ENCODE measurements around the gene CYP11A1.

Gene CYP11A1

GRCh38 chr15:74367296-74367854, at the start of gene CYP11A1:
TSS of gene CYP11A1 (minus strand) at chr15:74367646. CDS start at chr15:74367585, 61 bp downstream.
- no peak for DNase-seq

DNA sequence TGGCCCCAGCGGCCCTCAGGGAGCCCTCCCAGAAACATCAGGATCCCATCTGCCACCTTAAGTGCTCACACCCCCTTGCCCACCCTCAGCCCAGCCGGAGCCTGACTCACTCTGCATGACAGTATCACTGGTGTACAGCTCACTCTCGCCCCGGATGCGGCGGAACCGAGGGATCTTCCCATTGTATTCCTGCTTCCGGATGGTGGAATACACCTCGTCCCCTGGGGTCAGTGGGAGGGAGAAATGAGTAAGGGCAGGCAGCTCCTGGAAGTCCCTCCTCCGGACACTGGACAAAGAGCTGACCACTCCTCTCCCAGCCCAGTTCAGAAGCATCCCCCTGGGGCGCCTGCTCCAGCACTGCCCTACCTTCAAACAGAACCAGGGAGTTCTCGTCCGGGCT, 49.8 kb upstream of the CYP11A1 start:
- DNase-seq, result no peak

DNA sequence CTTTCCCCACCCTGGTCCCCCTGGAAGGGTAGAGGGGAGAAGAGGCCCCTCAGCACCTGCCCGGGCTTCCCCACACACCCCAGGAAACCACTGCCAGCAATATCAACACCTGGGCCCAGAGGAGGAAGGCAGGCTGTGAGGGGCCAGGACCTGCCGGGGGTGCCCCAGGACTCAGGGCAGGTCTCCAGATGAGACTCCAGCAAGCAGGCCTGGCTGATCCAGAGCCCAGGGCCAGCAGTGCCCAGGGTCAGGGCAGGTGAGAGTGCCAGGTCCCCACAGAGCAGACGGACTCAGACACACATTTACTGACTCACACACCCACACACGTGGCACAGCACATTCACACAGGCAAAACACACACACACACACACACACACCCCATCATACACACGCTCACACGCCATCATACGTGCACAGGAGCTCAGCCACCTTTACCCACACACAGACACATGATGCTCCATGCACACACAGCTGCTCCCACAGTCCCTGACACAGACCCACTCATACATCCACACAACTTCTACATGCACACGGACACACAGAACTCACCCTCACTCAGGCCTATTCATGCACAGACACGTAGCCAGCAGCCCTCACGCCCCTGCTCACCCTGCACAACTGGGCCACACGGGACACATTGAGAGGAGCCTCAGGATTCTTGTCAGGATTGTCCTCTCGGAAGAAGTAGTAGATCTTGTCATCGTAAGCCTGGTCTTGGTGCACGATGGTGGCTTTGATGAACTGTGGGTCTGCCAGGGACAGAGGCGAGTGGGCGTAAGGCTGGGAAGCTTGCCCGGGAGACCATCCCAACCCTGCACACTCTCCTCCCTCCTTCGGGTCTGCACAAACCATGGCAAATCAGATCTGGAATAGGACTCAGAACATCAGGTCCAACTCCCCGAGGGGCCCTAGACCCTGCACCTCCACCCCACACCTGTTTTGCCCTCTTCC, 48.8 kb upstream of the CYP11A1 start:
- DNase-seq, result no peak

GRCh38 chr15:74414603-74415338, 47.3 kb upstream of the CYP11A1 start:
- DNase-seq, result no peak

GRCh38 chr15:74414081-74414580, 46.7 kb upstream of the CYP11A1 start:
- DNase-seq, result no peak

- no peak for DNase-seq
Measured at GRCh38 chr15:74413350-74414080, 46.1 kb upstream of the CYP11A1 start.

- DNase-seq, result no peak
Measured at GRCh38 chr15:74412159-74412558, 44.7 kb upstream of the CYP11A1 start.

DNA sequence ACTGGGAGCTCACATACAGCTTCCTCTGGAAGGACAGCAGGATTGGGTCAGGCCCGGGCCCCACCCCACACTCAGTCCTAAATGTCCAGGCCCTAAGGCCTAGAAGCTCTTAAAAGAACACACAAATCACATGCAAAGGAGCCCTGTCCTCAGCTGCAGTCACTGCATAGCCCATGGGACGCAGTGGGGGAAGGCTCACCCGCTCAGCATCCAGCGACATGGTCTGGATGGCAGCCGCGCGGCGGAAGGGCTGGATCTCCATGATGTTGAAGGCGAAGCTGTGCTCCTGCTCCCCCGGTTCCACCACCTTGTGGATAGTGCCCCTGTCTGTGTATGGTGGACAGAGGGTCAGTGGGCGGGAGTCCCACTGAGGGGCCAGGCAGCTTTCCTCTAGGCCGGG, 44.2 kb upstream of the CYP11A1 start:
- no peak for DNase-seq

GRCh38 chr15:74410502-74410901, 43.1 kb upstream of the CYP11A1 start:
- no peak for DNase-seq

GRCh38 chr15:74409225-74409624, 41.8 kb upstream of the CYP11A1 start:
- DNase-seq, result no peak

GRCh38 chr15:74408815-74409214, 41.4 kb upstream of the CYP11A1 start:
- no peak for DNase-seq

- DNase-seq, result no peak
Measured at GRCh38 chr15:74408385-74408784, 40.9 kb upstream of the CYP11A1 start.

GRCh38 chr15:74406992-74407705, 39.7 kb upstream of the CYP11A1 start:
- DNase-seq, result no peak

DNA sequence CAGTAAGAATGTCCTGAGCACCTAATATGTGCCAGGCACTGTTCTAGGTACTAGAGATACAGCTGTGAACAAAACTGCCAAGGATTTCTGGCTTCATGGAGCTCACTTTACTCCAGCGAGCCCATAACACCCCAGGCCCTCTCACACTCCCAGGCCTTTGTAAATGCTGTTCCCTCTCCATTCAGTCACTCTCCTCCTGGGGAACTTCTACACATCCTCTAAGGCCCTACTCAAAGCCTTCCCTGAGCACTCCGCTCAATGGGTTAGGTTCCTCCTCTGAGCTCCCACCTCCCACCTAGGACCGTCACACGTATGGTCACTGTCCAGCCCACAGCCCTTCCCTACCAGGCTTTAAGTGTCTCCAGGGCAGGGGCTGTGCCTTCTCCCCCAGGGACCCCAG, 39.1 kb upstream of the CYP11A1 start:
- DNase-seq, result no peak

GRCh38 chr15:74405823-74406222, 38.4 kb upstream of the CYP11A1 start:
- DNase-seq, result no peak

DNA sequence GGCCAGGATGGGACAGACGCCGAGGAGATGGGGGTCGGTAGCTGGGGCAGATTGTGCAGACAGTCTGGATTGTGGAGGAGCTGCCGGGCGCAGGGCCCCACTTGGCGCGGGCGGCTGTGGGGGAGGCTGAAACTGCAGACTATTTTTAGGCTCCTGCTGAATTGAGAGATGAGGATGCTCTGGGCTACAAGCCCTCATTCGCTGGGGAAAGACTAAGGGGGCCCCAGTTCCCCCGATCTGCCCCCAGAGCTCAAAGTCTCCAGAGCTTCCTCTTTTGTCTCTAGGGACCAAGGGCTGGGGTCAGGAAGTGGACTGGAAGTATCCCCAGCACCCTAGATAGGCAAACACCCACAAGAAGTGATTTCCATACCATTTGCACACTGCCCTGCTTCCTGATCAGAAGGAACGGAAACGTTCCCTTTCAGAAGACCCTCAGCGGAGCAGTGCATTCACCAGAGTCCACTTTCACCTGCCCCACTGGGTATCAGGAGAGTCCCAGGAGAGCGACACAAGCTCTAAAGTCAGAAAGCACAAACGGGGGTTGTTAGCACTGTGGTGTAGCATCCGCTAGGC, 36.6 kb upstream of the CYP11A1 start:
- no peak for DNase-seq

DNA sequence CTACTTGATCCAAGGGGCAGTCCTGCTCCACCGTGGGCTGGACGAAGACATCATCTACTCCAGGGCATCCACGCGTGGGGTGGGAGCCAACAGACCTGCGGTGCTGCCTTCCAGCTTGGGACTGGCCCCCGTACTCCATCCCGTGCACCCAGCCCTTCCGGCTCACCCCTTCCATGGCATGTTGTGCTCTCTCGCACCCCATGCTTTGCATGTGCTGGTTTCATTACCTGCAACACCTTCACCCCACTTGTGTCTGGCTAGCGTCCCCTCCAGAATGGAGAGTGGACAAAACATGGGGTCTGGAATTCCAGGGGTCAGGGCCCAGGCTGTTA, 36.1 kb upstream of the CYP11A1 start:
- no peak for DNase-seq

GRCh38 chr15:74402873-74403587, 35.6 kb upstream of the CYP11A1 start:
- no peak for DNase-seq

DNA sequence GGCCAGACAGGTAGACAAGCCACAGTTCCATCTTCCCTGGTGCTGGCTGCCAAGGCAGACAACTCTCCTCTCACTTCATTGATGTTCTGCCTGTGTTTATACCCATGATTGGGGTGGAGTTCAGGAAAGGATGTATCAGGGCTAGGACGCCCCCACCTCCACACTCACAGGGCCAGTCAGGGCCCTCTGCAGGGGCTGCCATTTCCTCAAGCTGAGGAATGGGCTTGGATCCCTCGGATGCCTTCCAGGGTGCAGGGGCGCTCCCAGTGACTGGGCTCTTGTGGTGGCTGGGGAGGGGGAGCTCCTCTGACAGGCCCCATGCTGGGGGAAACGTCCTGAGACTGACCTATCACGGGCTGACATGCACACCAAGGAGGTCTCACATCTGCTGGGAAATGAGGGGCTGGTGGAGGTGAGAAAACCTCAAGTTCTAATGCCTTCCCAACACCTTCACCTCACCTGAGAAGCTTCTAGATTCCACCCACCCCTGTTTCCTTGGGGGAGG, 34.9 kb upstream of the CYP11A1 start:
- DNase-seq, result no peak

GRCh38 chr15:74400915-74401757, 33.7 kb upstream of the CYP11A1 start:
- DNase-seq, result no peak
